ENCODE measurements around the gene ULK3. TPM values are rescaled to one million over a fixed set of nuclear protein-coding genes. Genes with fewer than 3 reads are reported as not detected.

The ULK3 gene
- total RNA-seq, 1 donor, result 17.3 TPM

- TF ChIP-seq, protein P1, sequence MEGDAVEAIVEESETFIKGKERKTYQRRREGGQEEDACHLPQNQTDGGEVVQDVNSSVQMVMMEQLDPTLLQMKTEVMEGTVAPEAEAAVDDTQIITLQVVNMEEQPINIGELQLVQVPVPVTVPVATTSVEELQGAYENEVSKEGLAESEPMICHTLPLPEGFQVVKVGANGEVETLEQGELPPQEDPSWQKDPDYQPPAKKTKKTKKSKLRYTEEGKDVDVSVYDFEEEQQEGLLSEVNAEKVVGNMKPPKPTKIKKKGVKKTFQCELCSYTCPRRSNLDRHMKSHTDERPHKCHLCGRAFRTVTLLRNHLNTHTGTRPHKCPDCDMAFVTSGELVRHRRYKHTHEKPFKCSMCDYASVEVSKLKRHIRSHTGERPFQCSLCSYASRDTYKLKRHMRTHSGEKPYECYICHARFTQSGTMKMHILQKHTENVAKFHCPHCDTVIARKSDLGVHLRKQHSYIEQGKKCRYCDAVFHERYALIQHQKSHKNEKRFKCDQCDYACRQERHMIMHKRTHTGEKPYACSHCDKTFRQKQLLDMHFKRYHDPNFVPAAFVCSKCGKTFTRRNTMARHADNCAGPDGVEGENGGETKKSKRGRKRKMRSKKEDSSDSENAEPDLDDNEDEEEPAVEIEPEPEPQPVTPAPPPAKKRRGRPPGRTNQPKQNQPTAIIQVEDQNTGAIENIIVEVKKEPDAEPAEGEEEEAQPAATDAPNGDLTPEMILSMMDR (IDR thresholded peaks at IDR 0.05; ENCODE audit: insufficient read depth, low read depth, low read length), result no peak
- DNase-seq (ENCODE audit: low read depth), result no peak
- no peak overlapping the region for H3K4me3 ChIP-seq (ENCODE audit: low read depth, low read length)
Observed at GRCh38 chr15:74825866-74826265, 17.1 kb downstream of the ULK3 start.

DNA sequence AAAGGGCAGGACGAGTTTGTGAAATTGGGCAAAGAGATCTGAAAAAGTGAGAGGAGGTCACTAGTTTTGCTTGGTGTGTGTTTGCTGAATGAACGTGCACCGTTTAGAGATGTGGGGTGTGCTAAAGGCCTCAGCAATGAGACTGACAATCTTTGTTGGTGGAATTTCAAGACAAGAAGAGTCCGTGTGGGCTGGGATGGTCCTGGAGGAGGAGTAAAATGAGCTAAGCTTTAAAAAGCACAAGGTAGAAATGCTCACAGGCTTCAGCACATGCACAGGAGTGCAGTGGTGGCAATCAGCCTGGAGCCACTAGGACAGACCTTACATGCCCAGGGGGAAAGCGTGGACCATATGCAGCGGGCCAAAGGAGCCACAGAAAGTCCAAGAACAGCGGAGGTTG, 18.0 kb downstream of the ULK3 start:
- TF ChIP-seq, protein P1 (IDR thresholded peaks at IDR 0.05; ENCODE audit: insufficient read depth, low read depth, low read length), result no peak
- DNase-seq (ENCODE audit: low read depth), result no peak
- no peak overlapping the region for H3K4me3 ChIP-seq (ENCODE audit: low read depth, low read length)

DNA sequence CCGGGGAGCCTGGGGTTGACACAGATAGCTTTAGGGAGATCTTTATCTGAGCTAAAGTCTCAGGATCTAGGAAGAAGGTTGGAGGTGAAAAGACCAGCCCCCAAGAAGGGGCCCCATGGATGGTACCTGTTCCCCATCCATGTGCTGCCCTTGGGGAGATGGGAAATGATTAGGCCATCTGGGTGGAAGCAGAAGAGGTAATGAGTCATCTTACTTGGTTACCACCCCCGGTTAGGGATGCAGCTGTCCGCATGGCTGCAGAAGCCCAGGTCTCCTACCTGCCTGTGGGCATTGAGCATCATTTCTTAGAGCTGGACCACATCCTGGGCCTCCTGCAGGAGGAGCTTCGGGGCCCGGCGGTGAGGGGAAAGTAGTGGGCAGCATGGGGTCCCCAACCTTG, 19.6 kb downstream of the ULK3 start:
- no peak for DNase-seq (ENCODE audit: low read depth)
- H3K4me3 ChIP-seq (ENCODE audit: low read depth, low read length), result no peak overlapping the region
- TF ChIP-seq, protein P1 (IDR thresholded peaks at IDR 0.05; ENCODE audit: insufficient read depth, low read depth, low read length), result no peak

DNA sequence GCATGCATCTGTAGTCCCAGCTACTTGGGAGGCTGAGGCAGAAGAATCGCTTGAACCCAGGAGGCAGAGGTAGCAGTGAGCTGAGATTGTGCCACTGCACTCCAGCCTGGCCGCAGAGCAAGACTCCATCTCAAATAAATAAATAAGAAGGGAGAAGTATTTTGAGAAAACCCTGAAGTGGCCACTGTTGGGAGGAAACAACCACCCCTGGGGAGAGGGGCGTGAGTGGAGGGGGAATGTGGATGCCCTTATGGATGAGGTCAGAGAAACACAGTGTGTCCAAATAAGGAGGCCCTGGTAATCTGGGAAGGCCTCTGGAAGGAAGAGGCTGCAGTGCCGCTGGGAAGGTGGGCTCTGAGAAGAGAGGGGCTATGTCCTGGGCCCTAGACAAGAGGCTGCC, 20.7 kb downstream of the ULK3 start:
- no peak for DNase-seq (ENCODE audit: low read depth)
- TF ChIP-seq, protein P1 (IDR thresholded peaks at IDR 0.05; ENCODE audit: insufficient read depth, low read depth, low read length), result no peak

GRCh38 chr15:74821790-74822158, 21.2 kb downstream of the ULK3 start:
- no peak overlapping the region for H3K4me3 ChIP-seq (ENCODE audit: low read depth, low read length)
- DNase-seq (ENCODE audit: low read depth), result no peak
- TF ChIP-seq, protein P1 (IDR thresholded peaks at IDR 0.05; ENCODE audit: insufficient read depth, low read depth, low read length), result no peak

More for the DNA sequence above, 20.7 kb downstream of the ULK3 start:
- no peak overlapping the region for H3K4me3 ChIP-seq (ENCODE audit: low read depth, low read length)

- TF ChIP-seq, protein P1 (IDR thresholded peaks at IDR 0.05; ENCODE audit: insufficient read depth, low read depth, low read length), result no peak
Observed at GRCh38 chr15:74821091-74821789, 21.7 kb downstream of the ULK3 start.

DNA sequence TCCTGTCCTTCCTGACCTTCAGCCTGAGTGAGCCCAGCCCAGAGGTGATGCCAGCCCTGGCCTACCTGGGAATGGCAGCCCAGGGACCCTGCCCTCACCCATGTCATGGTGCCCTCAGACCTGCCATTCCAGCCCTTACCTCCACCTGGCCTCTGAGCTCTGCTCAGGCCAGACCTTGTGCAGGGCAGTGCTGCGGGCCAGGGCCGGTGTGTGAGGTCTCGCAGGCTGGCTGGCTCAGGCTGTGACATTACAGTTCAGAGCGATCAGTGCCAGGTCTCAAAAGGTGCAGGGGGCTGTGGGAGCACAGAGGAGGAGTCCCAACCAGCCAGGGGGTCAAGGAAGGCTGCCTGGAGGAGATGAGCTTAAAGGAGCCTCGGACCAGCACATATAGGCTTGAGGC, 22.9 kb downstream of the ULK3 start:
- TF ChIP-seq, protein P1 (IDR thresholded peaks at IDR 0.05; ENCODE audit: insufficient read depth, low read depth, low read length), result no peak
- no peak overlapping the region for H3K4me3 ChIP-seq (ENCODE audit: low read depth, low read length)
- DNase-seq (ENCODE audit: low read depth), result no peak

More at GRCh38 chr15:74821091-74821789, 21.7 kb downstream of the ULK3 start:
- no peak overlapping the region for H3K4me3 ChIP-seq (ENCODE audit: low read depth, low read length)
- DNase-seq (ENCODE audit: low read depth), result no peak
